Stimulated activated CD8-positive, alpha-beta memory T cell treated with anti-CD3 and anti-CD28 coated beads, Interleukin-7, amount 100 ng/mL, for 4 hours (primary cell): ENCODE measurements around the gene KIAA0040.
"Not testable (repeated sequence)": the region's sequence is repeated elsewhere in the genome, so short reads cannot be mapped to it uniquely, and the experiment has no call there.

Source experiments
- DNase-seq, 2 donors: peaks; one replicate each; pipeline ENCODE4 v3.0.0-alpha.2; 2020; ENCODE audit warnings: low read depth in 2 of 2

KIAA0040 gene

DNA sequence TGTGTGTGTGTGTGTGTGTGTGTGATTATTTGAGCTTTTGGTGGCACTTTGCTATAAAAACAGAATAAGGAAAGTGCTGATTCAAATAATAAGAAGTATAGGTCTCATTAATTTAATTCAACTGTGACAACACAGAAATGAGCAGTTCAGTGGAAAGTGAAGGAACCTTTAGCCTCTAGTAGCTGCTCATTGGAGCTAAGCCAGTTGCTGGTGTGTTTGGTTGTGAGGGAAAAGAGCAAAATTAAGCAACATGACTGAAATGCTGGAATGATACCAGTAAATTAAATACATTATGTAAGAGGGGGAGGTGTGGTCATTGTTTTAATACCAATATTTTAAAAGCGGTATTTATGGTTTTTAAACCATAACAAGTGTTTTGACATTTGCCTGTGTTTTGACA is 55.2 kb downstream of the KIAA0040 start:
- DNase-seq = no peak

DNA sequence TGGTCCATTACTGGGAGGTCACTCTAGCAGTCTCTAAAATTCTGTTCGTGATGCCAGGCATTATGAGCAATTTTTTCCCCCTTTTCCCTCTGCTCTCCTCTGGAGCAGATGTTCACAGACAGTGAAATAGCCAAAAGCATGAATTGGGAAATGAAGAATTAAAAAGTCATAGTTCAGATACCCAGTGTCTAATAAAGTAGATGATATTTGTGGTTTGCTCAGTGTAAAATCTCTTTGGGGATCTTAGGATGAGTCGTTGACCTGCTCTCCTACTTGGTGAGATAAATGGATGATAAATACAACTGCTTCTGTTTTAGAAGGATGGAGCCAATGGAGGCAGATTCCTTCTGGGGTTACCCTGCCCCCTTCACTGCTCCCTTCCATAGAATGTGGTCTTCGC is 56.3 kb downstream of the KIAA0040 start:
- no peak for DNase-seq

DNA sequence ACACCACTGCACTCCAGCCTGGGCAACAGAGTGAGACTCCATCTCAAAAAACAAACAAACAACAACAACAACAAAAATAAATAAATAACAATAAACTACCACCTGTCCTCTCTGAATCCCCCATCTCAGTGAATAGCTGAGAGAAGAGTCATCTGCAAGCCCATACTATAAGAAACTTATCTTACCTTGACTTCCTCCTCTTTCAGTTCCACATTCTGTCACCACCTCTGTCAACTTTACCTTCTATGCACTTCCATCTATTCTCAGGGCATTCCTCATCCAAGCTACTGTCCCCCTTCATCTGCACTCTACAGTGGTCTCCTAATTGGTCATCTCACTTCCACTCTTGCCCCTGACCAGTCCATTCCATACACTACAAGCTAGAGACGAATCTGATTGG is 58.1 kb downstream of the KIAA0040 start:
- DNase-seq = no peak

DNA sequence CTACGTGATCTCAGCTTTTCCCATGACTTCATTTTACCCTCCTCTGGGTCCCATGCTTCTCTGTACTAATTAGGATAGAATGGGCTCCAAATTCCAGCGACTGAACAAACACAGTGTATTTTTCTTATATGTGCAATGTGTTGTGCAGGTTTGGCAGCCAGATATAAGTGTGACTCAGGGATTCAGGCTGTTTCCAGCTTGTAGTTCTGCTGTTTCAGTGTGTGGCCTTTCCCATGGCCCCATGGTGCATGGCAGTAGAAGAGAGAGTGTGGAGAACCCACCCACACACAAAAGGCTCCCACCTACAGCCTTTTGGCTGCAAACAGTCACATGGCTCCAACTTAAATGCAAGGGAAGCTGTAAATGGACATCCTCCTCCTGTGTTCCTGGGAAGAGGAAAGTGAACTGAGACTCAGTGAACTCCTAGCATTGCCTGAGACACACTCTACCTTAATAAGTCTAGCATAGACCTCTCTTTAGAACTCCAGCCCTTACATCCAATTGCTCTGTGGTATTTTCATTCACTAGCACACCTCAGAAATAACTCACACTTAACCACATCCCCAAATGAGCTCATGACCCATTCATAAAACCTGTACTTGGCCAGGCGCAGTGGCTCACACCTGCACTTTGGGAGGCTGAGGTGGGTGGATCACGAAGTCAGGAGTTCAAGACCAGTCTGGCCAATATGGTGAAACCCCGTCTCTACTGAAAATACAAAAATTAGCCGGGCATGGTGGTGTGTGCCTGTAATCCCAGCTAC is 58.7 kb downstream of the KIAA0040 start:
- DNase-seq = no peak

DNA sequence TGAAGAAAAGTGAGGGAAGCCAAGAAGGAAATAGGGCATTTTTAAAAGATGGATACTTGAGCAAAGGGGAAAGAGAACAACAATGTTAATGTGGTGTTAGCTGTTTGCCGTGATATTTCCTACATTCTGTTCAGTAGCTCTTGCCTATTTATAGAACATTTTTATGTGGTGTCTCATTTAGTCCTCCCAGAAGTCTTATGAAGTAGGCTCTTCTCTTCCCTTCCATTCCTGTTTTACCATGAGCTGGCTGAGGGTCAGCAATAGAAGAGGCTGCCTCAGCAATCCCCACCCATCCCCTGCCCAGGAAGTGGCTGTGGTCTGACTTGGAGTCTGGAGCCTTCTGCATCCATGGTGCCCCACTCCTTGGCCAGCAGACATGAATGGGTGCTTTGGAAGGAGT is 60.1 kb downstream of the KIAA0040 start:
- no peak for DNase-seq

DNA sequence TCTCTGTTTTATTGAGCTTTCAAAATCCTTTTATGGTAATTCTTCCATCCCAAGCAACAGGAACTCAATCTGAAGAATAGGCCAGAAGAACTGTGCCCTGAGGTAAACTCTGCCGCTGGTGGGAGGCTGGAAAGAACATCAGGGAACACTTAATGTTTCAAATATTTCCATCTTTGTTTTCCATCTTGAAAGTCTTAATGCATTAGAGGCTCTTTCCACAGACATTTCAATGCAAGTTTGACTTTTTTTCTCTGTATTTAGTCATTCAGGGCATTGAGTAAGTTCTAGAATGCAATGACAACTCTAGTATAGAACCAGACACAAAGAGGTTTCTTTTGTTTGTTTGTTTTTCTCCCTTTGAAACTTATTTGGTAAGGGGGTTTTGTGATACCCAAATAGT is 61.5 kb downstream of the KIAA0040 start:
- DNase-seq = no peak

DNA sequence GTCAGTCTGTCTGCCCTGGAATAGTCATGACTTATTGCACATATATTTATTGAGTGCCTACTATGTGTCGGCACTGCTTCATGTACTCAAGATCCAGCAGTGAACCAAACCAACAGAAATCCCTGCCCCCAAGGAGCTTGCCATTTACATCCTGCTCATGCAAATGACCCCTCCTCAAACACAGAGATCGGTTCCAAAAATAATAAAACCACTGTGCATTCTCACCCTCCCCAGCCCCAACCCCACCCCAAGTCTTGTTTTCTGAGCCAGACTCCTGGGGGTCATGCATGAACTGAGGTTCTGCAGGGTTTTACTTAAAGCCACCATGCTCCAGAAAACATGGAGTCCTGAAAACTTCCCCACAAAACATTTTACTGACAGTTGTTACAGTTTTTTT is 61.9 kb downstream of the KIAA0040 start:
- DNase-seq = no peak

DNA sequence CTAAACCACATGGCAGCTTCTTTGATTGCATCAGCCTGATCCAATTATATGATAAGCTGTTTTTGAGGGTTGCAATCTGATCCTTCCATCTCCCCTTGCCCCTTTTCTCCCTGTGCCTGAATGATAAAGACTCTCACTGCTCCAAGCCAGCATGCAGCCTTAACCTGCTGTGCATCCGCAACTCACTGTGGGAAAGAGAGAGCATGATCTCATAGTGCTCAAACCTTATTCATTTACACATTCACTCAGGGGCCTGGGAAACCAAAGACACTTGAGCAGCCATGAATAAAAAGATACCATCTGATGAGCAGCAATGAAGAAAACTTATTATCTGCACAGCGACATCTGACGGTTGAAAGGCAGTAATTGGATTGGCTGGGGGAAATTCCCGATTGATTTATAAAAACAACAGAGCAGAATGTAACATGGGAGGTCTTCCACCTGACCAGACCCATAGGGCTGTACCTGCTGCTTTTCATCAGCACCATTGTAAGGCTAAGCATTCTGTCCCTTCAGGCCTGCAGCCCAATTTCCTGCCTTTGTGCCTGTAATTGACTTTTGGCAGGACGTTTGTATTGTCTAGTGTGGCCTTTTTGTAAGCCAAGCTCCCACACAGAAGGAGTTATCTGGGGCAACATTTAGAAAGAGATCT is 62.5 kb downstream of the KIAA0040 start:
- no peak for DNase-seq

DNA sequence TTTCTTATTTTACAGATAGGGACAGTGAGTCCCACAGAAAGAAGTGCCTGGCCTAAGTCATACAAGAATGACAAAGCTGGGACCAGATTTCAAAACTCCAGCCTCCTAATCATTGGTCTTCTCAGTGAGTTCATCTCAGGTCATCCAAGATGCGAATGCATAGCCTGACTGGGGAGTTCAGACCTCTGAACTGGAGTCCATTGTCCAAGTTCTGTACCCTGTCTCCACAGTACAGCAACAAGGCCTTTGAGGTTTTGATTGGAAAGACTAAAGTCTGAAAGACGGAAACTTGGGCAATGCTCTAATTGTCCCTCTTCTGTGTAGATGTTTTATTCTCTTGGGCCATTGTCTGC is 63.0 kb downstream of the KIAA0040 start:
- no peak for DNase-seq

DNA sequence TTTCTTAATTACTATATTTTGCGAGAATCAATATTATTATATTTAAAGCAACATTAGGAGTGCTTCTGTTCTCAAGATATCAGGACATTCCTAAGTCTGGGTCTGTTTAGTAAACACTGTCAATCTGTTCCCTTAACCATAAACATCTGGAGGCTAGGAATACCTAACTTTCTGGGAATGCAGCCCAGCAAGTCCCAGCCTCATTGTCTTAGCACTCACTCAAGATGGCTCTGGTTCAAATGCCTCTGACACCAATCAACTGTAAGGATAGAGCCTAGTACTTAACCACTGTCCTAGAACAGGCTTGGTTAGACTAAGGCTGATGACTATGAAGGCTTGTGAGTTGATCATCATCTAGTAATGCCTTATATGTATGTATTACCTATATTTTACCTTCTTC is 63.4 kb downstream of the KIAA0040 start:
- no peak for DNase-seq

DNA sequence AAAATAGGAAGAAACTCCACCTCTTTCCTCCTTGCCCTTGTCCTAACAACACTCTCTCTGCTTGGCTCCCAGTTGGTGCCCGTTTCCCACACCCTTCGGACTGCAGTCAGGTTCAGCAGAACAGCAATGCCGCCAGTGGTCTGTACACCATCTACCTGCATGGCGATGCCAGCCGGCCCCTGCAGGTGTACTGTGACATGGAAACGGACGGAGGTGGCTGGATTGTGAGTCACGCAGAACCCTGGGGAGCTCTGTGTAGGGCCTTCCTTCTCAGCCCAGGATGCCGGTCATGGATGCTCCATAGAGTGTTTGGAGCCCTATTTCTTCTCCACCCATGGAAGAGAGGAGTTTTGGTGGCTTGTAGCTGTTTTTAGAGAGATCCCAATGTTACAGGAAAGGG is 64.1 kb downstream of the KIAA0040 start:
- no peak for DNase-seq

DNA sequence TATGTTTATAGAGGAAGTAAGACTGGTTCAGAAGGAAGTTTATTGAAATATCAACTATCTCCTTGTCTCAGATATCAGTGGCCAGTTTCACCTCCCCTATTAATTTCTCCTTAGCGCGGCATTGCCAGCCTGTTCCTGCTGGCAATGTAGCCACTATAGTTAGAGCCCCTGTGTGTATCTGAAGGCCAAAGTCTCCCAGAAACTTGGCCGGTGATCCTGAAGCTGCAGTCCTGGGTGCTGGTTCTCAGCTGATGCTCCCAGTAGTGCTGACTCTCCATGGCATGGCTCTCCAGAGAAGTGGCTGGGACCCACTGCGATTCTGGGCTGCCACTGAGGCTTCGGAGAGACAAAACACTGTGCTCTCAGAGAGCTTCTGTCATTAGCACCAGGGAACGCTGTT is 65.0 kb downstream of the KIAA0040 start:
- DNase-seq = no peak

DNA sequence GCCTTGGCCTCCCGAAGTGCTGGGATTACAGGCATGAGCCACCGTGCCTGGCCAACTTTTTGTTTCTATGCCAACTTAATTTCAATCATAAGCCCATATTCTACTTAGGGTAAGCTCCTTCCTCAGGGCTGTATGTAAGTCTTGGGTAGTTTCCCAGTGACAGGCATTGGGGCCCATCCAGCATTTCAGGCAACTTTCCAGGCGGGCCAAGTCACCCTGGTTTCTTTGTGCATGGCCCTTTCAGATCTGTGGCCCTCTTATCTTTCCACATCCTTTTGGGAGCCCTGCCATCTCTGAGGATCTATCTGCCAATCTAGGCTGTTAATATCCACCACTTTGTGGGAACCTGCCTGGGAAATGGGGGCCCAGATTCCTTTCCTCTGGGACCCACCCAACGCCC is 66.2 kb downstream of the KIAA0040 start:
- no peak for DNase-seq

DNA sequence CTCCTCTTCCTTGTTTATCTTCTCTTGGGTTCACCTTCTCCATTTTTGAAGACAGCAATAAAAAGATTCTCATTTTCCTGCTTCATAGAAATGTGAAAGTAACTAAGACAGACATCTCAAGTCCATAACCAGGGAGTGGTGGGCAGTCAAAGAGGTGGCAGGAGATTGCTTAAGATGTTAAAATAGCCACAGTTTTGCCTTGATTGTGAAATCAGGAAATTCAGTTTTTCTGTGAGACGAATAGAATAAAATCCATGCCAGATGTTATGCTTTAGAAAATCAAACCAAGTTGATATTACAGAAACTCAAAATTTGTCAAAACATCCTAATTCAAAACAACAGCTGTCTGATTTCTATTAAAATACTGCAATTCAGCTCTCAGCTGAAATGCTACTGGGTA is 67.7 kb downstream of the KIAA0040 start:
- DNase-seq = no peak

DNA sequence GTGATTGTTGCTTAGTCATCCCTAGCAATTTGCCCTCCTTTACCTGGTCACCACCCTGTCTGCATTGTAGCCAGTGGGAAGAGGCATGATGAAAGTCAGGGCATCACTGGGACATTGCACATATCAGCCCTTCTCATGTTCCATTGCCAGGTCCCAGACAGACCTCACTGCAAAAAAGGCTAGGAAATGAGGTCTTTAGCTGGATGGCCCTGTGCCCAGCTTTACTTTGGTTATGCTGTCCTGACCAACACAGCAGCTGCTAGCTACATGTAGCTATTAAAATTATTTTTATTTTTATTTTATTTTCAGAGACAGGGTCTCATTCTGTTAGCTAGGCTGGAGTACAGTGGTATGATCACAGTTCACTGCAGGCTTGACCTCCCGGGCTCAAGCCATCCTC is 72.1 kb downstream of the KIAA0040 start:
- no peak for DNase-seq

DNA sequence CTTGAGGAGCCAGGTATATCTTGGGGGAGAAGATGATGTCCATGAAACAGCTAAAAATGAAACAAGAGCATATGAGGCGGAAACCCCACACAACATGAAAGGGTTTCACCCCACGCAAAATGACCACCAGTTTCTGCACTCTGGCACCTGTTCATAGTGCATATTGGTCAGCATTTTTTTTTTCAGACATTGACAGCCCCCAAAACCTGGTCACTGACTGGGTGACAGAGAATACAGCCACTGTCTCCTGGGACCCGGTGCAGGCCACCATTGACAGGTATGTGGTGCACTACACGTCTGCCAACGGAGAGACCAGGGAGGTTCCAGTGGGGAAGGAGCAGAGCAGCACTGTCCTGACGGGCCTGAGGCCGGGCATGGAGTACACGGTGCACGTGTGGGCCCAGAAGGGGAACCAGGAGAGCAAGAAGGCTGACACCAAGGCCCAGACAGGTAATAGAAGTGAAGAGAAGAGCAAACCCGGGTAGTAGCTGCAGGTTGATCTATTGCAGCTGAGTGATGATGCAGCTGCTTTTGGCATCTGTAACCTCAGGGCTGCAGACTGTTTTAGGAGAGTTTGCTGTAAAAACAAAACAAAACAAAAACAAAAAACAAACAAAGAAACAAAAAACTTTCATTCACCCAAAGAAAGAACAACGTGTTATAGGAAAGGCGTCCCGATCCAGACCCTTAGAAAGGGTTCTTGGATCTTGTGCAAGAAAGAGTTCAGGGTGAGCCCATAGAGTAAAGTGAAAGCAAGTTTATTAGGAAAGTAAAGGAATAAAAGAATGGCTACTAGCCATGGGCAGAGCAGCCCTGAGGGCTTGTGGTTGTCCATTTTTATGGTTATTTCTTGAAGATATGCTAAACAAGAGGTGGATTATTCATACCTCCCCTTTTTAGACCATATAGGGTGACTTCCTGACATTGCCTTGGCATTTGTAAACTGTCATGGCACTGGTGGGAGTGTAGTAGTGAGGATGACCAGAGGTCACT is 73.9 kb downstream of the KIAA0040 start:
- no peak for DNase-seq

DNA sequence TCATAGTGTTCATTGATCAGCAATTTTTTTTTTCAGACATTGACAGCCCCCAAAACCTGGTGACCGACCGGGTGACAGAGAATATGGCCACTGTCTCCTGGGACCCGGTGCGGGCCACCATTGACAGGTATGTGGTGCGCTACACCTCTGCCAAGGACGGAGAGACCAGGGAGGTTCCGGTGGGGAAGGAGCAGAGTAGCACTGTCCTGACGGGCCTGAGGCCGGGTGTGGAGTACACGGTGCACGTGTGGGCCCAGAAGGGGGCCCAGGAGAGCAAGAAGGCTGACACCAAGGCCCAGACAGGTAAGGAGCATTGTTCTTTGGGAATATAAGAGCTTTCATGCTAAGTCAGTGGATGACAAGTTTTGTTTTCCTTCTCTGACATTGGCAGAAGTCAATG is 75.7 kb downstream of the KIAA0040 start:
- no peak for DNase-seq

DNA sequence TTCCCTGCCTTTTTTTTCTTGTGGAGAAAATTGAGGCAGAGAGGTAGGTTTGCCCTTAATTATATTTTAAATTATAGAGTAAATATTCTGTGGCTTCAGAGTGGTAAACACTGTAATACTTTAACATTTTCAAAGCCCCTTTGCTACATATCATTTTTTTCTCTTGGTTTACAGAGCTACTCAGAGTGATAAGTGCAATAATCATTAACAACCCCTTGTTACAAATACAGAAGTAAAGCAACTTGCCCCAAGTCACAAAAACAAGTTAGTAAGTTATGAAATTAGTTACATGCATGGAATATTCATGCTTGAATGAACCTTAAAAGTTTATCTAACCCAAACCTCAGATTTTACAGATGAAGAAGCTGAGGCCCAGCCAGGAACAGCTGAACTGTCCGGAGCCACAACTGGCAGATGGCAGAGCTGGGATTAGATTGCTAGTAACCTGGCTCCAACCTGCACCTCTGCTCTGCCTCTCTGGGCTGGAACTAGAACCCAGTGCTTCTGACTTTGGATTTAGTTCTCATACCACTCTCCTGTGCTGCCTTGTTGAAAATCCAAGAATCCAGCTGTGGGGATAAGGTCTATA is 76.3 kb downstream of the KIAA0040 start:
- no peak for DNase-seq

DNA sequence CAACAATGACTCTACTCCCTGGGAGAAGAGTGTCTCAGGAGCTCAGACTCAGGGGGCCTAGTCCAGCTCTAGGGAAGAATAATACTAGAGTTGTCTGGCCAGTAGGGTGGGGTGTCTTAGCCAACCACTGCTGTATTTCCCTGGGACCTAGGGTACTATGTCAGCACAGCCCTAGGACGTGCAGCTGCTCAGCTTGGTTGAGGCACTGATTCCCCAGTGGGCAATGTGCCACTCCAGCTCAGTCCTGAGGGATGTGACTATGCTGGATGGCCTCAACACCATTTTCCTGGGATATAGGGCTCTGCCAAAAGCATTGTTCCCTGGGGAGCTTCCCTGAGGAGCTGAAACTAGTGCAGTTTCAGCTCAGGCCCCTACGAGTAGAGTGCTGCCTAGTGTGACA is 77.6 kb downstream of the KIAA0040 start:
- no peak for DNase-seq

DNA sequence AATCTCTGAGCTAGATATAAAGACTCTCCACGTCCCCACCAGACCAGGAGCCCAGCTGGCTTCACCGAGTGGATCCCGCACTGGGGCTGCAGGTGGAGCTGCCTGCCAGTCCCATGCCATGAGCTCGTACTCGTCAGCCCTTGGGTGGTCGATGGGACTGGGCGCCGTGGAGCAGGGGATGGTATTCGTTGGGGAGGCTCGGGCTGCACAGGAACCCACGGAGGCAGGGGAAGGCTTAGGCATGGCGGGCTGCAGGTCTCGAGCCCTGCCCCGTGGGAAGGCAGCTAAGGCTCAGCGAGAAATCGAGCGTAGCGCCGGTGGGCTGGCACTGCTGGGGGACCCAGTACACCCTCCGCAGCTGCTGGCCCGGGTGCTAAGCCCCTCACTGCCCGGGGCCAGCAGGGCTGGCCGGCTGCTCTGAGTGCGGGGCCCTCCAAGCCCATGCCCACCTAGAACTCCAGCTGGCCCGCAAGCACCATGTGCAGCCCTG is 84.2 kb downstream of the KIAA0040 start:
- DNase-seq = not testable (repeated sequence)
